ENCODE data around the gene CLOCK. TPM values are rescaled to one million over a fixed set of nuclear protein-coding genes. Genes with fewer than 3 reads are reported as not detected.

CLOCK gene
- total and polyA plus RNA-seq, 9 of the 15 experiments (the other 6 are each of a cell fraction or from before 2014, with no cell fraction given), result 3.7 to 14.4 (median 9.4) TPM

- TF ChIP-seq ZBTB49 (CRISPR knock-in tag; IDR thresholded peaks at IDR 0.05; ENCODE audit: borderline replicate concordance) (no peak), MYC (IDR thresholded peaks at IDR 0.05; ENCODE audit: low read depth, low read length) (no peak), MYC (CRISPR knock-in tag; IDR thresholded peaks at IDR 0.05; ENCODE audit: borderline replicate concordance, low read depth) (no peak), ZC3H4 (CRISPR knock-in tag; IDR thresholded peaks at IDR 0.05; ENCODE audit: borderline replicate concordance) (no peak), MTA2 (IDR thresholded peaks at IDR 0.05; ENCODE audit: low read depth) (peak; percentile 49), ZBTB11 (CRISPR knock-in tag; IDR thresholded peaks at IDR 0.05) (no peak), ERF (CRISPR knock-in tag; IDR thresholded peaks at IDR 0.05) (no peak), POLR3A (IDR thresholded peaks at IDR 0.05; ENCODE audit: borderline replicate concordance, extremely low read depth, insufficient read depth, insufficient read length) (no peak), HNRNPL (IDR thresholded peaks at IDR 0.05; ENCODE audit: low read depth, low read length) (no peak), FOXP4 (CRISPR knock-in tag; IDR thresholded peaks at IDR 0.05; ENCODE audit: borderline replicate concordance) (no peak), ZNF589 (CRISPR knock-in tag; IDR thresholded peaks at IDR 0.05; ENCODE audit: low read depth) (no peak), ZBTB2 (IDR thresholded peaks at IDR 0.05) (peak; percentile 60), IFI16 (CRISPR knock-in tag; IDR thresholded peaks at IDR 0.05) (no peak), HMG20A (CRISPR knock-in tag; conservative IDR thresholded peaks at IDR 0.05) (no peak), RB1 (IDR thresholded peaks at IDR 0.05; ENCODE audit: low read depth) (no peak)
Measured at GRCh38 chr4:55397520-55398321, 149.0 kb downstream of the CLOCK start (continued).

Data from K562 (cell line).